ENCODE data around the gene SEPSECS.

SEPSECS gene

DNA sequence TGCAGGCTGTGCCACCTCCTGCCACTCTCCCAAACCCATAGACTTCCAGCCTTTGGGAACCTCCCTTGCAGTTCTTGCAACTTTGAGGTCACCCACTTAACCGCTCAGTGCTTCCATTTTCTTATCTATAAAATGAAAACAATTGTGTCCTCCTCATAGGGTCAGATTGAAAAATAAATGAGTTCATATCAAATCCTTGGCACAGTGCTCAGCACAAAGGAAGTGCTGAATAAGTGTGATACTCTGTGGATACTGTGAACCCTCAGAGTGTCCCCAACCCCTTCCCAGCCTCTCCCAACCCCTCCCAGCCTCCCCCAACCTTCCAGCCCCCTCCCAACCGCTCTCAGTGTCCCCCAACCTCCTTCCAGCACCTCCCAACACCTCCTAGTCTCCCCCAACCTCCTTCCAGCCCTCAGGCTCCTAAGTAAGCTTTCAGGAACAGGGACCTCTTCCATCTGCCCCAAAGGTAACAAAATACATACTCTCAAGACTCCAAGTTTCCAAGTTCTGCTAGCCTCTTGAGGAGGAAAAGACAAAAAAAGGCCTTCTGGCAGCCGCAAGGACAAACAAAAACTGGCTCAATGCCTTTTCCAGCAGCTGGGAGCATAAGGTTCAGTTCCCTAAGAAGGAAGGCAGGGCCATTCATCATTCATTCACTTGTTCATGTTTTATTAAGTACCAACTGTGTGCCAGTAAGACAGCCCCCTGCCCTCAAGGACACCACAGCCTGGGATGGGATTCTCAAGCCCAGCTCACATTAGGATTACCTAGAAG, 83.4 kb downstream of the SEPSECS start:
- DNase-seq = no peak

GRCh38 chr4:25075851-25076250, 84.4 kb downstream of the SEPSECS start:
- no peak for DNase-seq

DNA sequence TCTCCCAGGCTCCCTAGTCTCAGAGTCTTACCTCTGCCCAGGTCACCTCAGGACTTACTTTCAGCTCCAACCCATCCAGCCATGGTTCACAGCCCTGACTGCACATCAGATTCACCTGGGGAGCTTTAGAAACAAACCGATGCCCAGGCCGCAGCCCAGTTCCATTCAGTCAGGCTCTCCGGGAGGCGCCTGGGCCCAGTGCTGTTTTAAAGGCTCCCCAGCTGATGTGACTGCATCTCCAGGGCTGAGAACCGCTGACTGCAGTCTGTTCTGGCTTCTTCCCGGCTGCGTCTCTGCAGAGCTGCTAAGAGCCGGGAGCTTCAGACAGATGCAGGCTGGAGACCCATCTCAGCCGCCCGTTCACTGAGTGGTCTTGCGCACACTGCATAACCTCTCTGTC, 85.1 kb downstream of the SEPSECS start:
- DNase-seq = no peak

- DNase-seq = no peak
Measured at GRCh38 chr4:25070545-25070944, 89.7 kb downstream of the SEPSECS start.

All from activated naive CD4-positive, alpha-beta T cell (primary cell).